C4-2B (cell line): Measurements from ENCODE around the gene EGR4.

Experiments
- CTCF ChIP-seq: fragments of 450-650 bp; conservative IDR thresholded peaks from 2 replicates; pipeline ENCODE4 v1.5.1; 2017; ENCODE audit warnings: mild to moderate bottlenecking
- ZFX ChIP-seq: fragments of 450-650 bp; IDR thresholded peaks from 2 replicates; pipeline ENCODE4 v1.6.1; 2017

GRCh38 chr2:73267008-73267407 lies 26.3 kb downstream of the EGR4 start:
- TF ChIP-seq CTCF (no peak), ZFX (no peak)
